Umbilical cord (tissue), 2 donors: Measurements from ENCODE around the gene DBH. TPM values are rescaled to one million over a fixed set of nuclear protein-coding genes. Genes with fewer than 3 reads are reported as not detected.
A peak's percentile ranks its signal among the peaks of the same experiment; 100 is the strongest.

ENCODE experiments used
- DNase-seq: peaks from one replicate; pipeline ENCODE4 v3.0.0-alpha.2; 2015; ENCODE audit warnings: low spot score
- total RNA-seq: library from RNA; depleted of rRNA; stranded (reverse); fragments of >200 nt; gene quantifications from one replicate; pipeline ENCODE4 v1.2.3, GENCODE V29; 2014; ENCODE audit warnings: low replicate concordance; ENCODE audit not compliant: insufficient read depth

Gene DBH
- total RNA-seq, 1 donor from 2014 or later = 0.72 TPM

DNA sequence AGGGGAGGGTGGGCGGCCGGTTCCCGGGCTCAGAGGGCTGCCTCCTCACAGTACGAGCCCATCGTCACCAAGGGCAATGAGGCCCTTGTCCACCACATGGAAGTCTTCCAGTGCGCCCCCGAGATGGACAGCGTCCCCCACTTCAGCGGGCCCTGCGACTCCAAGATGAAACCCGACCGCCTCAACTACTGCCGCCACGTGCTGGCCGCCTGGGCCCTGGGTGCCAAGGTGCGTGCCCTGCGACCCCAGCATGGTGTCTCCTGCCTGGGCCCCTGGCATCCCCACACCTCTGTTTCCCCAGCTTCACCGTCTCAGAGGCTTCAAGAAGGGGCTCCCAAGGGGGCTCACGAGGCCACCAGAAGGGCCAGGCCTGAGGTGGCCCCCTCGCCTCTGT lies 7.2 kb downstream of the DBH start:
- no peak for DNase-seq

DNA sequence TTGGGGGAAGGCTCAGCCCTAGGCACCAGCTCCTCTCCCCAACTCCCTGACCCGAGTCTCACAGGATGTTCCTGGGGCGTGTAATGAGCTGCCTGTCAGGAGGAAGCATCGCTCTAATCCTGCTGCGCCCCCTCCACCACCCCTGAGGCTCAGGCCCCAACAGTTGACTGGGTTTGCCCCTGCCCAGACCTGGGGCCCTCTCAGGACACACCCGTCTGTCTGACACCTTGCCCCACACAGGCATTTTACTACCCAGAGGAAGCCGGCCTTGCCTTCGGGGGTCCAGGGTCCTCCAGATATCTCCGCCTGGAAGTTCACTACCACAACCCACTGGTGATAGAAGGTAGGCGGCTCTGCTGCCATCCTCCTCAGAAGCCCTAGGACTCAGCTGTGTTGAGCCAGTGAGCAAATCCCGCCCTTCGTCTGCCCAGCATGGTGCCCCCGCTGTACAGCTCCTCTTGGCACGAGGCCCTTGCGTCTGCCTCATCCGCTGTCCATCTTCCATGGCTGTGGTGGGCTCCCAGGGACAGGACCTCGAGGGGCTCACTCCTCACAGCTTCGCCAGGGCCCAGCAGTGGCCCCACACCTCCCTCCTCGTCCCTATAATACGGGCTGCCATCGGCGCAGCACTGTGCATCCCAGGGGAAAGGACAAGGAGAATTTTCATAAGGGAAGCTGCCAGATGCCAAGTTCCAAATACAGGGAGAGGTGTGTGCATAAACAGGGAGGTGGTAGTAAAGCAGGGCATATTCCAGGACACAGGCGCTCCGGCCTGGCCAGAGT lies 8.0 kb downstream of the DBH start:
- DNase-seq = no peak

DNA sequence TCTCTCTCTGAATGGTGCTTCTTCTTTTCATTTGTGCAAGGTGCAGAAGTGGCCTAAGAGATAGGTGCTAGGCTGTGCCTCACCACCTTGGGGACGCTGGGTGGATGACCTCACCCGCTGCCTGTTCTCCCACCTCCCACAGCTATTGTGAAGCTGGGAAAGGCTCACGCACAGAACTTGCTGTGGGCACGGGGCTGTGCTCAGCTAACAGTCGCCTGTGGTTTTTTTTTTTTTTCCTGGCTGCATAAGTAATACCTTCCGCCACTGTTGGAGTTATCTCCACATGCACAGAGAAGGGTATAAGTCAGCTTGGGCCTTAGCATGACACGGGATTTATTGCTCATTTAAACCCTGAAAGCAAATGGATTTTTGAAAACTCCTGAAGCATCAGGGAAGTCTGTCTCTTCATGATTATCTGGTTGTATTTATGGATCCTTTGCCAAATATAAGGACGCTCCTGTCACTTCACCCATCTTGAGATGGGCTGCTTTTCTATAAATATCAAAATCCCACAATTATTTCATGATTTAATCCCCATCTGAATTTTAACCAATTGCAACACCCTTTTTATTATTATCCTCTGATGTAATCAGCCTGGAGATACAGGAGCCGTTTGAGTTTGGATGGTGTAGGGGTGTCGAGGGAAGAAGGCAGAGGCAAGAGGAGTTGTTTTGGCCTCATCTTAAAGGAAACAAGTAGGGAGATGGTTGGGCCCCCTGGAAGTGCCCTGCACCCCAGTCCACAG lies 9.0 kb downstream of the DBH start:
- peak; percentile 30 for DNase-seq

DNA sequence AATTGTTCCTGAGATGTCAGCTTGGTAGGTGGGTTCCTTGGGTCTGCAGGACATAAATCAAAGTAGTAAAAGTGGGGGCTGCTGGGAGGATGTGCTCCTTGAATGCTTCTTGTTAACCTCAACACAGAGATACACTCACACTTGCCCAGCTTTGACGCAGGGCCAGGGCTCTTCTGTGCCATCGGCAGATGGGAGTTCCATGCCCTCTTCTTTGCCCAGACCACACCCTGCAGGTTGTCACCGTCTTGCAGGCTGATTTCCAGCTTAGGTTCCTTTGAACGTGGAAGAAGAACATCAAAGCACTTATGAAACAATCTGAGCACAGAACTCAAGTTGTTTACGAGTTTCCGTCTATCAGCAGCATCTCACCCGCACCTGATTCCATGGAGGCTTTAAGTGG lies 11.0 kb downstream of the DBH start:
- no peak for DNase-seq

DNA sequence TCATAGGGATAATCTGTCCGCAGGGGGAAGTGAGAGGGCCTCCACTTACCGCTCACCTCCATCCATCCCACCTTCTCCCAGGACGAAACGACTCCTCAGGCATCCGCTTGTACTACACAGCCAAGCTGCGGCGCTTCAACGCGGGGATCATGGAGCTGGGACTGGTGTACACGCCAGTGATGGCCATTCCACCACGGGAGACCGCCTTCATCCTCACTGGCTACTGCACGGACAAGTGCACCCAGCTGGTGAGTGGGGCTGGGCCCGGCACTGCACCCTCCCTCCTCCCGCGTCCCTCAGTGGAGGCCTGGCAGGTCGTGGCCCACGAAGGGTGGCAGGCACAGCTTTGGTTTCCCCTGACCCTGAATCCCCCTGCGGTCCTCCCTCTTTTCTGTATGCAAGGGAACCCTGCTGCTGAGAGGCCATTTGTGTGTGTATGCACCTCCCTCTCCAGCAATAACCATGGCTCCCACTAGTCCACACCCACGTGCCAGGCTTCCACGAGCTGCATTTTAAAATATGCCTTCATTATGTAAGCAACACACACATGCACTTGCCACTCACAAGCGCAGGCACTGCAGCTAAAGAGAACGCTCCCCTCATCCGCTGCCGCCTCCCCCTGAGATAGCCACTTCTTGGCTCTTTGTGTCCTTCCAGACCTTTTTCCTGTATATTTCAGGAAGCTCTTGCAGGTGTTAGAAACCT lies 11.8 kb downstream of the DBH start:
- no peak for DNase-seq

DNA sequence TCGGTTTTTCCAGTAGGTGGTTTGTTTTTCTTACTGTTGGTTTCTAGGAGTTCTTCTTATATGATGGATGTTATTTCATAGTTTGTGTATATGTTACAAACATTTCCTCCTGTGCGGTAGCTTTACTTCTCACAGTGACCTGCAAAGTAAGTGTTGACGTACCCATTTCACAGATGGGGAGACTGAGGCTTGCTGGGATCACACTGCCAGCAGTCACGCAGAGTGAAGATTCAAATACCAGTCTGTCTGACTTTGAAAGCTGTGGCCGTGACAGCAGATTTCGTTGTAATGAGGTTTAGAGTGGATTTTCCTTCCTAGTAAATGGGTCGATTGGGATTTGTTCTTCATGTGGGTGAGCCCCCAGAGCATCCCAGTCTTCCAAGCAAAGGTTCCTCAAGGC lies 13.0 kb downstream of the DBH start:
- no peak for DNase-seq

DNA sequence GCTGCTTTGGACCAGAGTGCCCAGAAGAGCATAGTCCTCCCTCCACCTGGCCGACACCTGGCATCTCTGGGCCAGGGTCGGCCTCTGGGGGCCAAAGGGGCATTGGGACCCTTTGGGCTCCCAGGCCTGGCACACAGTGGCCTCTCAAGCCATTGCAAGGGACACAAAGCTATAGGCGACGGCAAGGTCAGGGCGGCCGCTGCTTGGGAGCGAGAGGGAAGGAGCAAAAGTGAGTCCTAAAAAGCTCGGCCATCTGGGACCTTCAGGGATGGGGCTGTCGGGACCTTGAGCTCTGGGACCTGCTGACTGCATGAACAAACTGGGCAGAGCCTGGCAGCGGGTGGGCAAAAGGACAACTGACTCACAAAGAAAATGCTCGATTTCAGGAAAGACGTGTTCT lies 13.9 kb downstream of the DBH start:
- DNase-seq = no peak

DNA sequence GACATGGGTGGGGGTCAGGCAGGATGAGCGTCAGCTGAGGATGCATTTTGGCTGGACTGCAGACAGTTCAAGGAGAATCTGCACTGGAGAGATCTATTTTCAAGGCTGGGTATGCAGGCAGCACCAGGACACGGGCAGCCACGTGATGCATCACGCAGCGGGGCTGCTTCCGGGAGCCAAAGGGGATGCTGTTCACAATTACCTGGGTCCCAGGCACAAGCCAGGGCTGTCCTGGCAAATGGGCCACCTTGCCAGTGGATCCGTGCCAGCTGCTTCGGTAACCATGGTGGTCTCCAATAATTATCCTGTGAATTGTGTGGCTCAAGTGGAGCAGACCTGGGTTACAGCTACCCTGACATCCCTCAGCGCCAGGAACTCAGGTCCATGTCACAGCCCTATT lies 17.5 kb downstream of the DBH start:
- DNase-seq = no peak

DNA sequence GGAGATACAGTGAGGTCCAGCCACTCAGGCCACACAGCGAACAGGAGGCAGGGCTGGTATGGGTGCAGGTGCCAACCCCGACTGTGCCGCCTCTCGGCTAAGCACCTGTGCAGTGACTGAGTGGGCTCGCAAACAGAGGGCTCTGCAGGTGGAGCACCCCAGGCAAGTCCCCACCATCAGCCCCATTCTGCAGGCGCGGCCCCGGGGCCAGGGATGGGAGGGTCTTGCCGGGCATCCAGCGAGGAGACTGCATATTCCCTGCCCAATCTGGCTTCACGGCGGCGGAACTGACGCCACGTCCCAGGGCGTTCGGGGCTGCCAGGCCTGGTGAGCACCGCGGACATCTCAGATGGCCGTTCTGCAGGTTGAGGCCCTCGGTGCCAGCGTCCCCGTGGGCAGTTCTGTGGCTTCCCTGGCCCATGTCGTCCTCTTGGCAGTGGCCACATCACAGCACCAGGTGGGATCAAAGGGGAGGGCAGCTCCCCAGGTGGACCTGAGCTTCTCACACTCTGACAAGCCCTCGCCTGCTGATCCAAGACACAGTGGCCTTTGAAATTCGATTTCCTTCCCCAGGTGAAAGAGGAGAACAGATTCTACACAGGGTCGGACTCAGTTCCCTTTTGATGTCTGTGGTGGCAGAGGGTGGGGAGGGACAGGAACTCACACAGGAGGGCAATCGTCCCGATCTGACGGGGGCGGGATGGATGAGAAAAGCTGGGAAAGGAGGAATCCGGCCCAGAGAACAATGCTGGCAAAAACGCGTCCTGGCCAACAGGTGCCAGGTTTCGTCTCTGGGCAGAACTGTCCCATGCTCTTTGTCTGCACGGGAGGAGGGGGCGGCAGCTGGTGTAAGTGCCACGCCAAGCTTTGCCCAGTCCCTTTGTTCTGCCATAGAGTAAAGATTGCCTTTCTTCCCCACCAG lies 18.8 kb downstream of the DBH start:
- DNase-seq = no peak

DNA sequence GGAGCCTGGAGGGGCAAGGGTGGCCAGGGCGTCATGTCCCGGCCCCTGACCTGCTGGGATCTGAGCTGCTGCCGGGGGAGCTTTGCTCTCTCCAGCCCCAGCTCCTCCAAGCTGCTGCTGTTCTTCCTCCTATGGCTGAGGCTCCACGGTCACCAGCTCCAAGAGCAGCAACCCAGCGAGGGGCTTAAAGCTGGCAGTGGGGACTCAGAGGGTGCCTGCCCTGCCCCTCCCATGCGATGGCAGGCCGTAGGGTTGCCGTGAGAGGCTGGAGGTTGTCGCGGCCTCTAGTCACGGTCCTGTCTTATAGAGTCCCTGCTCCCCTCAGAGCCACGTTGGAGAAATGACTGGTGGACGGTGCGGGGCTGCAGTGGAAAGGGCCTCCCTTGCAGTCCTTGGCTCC lies 19.5 kb downstream of the DBH start:
- DNase-seq = no peak

DNA sequence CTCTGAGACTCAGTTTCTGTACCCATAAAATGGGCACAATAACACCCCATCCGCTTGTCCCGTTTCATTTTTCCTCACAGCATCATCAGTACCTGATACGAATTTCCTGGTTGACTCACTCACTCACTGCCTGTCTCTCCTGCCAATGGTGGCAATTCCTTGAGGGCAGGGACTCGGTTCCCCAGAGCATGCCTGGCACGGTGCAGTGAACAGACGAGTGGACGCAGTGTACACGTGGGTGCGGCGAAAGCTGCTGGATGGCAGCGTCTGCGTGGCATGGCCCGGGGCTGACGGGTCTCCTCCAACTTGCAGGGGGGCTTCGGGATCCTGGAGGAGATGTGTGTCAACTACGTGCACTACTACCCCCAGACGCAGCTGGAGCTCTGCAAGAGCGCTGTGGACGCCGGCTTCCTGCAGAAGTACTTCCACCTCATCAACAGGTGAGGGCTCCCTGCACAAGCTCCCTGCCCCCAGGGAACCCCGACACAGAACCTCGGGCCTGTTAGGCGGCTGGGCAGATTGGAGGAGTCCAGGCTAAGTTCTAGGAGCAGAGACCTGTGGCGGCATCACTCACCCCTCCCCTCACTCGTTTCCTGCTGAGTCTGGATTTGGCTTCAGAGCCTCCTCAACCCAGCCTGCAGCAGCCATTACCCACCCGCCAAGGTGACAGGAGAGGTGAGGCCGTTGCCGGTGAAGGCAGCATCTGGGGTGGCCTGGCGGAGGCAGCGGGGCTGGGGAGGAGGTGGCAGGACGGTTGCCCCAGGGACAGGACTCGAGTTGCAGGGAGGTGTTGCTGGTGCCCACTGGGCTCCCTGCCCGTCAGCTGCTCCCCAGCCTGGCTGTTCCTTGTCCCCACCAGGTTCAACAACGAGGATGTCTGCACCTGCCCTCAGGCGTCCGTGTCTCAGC lies 20.3 kb downstream of the DBH start:
- no peak for DNase-seq

DNA sequence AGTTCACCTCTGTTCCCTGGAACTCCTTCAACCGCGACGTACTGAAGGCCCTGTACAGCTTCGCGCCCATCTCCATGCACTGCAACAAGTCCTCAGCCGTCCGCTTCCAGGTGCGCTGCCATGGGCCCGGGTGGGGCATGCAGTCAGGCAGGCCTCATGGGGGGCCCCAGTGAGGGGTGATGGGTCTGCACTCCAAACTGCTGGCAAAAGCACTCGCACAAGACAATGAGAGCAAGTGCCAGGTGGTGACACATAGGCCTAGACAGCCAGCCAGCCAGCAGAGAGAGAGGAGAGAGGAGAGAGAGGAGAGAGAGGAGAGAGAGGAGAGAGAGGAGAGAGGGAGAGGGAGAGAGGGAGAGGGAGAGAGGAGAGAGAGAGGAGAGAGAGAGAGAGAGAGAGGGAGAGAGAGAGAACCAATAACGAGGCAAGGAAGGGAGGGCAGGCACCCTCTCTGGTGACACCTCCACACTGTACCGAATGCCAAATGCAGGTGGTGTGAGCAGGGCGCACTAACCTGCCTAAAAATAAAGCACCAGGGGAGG lies 21.0 kb downstream of the DBH start:
- no peak for DNase-seq

DNA sequence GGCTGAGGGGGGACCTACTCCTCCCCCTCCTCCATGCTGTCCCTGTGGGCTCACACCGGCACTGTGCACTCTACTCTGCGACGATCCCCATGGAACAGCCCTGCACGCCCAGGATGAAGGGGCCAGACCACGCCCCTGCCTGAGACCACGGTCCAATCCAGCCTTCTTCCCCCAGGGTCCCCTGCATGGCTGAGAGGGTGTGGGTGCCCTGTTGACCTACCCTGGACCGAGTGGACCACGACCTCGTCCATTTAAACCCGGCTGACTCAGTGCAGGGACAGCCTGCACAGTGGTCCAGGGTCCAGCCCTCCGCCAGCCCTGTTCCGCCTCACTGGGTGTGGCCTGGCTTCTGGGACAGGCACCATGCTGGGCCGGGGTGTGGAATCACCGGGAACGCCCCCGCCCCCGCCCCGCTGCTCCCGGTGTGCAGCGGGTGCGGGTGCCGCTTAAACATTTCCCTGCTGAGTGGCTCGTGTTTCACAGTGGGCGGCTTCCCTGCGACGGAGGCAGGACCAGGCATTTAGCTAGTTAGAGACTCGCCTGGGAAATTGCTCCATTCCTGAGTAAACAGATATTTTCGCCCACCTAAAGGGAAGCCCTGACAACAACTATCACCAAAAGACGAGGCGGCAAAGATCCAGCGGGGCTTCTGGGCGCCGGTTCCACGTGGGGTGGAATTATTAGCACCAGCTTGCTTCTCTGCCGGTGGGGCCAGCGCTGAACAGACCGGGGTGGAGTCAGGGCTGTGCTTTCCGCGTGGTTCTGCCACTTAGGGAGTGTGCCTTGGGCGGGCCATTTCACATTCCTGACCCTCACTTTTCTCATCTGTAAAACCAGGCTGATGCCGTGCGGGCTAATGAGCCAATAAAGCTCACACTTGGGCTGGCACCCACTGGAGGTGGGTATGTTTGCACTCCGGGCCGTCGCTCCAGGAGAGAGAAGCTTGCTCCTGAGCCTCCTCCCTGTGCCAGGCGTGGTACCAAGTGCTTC lies 22.6 kb downstream of the DBH start:
- DNase-seq = peak; percentile 72

DNA sequence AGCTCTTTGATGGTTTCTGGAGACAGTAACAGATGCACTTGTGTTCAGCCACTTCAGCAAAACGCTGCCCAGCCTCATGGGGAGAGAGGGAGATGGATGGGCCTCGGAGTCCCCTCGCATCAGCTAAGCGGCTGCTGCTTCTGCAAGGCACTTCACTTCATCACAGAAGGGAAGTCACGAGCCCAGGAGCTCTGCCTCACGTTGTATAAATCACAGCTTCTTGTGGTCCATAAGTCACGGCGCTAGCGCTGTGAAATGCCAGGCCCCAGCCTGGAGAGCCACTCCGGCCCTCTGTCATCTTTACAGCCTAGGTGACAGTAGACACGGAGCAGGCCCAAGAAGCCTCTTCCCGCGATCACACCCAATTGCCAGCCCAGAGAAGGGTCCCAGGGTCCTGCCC lies 23.4 kb downstream of the DBH start:
- no peak for DNase-seq

DNA sequence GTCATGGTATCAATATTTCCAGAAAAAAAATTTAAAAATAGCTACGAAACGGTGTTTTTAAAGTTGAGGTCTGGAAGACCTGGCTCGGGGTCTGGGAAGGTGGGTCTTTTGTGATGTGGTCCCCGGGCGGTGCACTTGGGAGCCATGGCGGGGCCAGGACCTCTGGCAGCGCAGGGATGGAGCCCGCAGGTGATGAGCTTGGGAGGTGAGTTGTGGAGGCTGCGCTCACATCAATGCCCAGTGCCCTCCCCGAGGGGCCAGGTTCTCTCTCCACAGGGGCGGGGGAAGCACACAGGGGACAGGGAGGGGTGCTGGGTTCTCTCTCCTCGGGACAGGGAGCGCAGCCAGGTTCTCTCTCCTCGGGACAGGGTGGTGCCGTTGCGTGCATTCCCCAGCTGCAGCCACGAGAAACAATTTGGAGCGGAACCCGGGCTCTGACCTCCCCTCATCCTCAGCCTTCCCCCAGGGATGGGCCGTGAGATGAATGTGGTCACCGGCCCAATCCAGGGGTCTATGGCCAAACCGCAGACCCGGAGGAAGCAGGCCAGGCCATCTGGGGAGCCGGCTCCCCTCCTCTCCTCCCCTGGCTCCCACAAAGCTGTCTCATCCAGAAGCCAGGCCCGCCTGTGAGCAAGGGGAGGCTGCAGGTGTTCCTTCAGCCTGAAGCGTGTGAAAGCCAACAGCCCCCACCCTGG lies 25.8 kb downstream of the DBH start:
- DNase-seq = no peak

DNA sequence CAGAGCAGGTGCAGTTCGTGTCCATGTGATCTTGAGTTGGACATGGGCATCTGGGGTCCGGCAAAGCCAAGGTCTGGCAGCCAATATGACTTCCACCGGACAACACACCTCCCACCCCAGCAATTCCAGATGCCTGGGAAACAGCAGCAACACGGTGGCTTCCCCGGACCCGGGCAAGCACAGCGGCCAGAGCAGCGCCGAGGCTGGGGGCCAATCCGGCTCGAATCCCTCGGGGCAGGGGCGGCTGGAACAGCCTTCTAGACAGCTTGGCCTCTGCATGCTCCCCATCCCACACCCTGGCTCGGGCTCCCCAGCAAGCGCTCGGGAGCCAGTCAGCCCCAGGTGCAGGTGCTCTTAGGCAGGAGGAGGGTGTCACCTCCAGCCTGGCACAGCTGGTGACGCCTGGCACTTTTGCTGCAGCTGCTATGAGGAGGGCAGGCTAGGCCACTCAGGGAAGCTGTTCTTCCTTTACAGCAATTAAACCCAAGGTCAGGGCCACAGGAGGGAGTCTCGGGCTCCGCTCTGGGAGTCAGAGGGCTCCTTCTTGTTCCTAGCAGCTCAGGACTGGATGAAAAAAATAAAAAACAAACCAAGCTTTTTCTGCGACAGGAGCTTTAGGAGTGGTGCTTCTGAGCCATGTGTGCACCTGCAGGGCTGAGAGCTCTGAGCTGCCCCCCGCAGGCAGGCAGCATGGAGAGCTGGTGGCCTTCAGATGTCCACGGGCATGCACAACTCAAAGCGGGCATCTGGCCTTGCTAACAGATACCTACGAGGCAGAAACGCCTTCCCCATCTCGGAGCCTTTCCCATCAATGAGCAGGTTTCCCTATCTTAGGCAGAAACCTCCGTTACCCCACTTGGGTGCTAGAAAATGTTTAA lies 28.2 kb downstream of the DBH start:
- no peak for DNase-seq

DNA sequence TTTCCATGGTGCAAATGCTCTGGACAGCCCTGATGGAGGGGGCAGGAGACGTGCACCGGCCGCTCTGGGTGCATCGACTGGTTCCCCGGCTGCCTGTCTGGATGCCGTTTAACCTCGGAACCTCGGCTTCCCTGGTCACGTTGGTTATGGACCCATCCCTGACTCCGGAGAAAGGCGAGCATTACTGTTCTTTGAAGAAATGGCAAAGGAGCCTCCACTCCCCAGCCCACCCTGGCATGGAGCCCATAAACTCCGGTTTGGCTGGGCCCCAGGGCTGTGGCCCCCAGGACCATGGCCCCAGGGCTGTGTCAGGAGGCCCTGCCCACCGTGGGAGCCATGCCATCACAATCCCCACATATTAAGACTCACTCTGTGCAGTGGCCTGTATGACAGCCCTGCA lies 28.9 kb downstream of the DBH start:
- DNase-seq = no peak
